Measurements from ENCODE around the gene PCDHAC2.

PCDHAC2 gene, protein sequence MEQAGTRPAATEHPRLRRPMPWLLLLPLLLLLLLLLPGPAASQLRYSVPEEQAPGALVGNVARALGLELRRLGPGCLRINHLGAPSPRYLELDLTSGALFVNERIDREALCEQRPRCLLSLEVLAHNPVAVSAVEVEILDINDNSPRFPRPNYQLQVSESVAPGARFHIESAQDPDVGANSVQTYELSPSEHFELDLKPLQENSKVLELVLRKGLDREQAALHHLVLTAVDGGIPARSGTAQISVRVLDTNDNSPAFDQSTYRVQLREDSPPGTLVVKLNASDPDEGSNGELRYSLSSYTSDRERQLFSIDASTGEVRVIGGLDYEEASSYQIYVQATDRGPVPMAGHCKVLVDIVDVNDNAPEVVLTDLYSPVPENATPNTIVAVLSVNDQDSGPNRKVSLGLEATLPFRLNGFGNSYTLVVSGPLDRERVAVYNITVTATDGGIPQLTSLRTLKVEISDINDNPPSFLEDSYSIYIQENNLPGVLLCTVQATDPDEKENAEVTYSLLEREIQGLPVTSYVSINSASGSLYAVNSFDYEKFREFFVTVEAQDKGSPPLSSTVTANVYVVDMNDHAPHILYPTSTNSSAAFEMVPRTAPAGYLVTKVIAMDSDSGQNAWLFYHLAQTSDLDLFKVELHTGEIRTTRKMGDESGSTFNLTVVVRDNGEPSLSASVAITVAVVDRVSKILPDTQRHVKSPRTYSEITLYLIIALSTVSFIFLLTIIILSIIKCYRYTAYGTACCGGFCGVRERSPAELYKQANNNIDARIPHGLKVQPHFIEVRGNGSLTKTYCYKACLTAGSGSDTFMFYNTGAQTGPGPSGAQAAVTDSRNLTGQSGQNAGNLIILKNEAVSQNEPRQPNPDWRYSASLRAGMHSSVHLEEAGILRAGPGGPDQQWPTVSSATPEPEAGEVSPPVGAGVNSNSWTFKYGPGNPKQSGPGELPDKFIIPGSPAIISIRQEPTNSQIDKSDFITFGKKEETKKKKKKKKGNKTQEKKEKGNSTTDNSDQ

DNA sequence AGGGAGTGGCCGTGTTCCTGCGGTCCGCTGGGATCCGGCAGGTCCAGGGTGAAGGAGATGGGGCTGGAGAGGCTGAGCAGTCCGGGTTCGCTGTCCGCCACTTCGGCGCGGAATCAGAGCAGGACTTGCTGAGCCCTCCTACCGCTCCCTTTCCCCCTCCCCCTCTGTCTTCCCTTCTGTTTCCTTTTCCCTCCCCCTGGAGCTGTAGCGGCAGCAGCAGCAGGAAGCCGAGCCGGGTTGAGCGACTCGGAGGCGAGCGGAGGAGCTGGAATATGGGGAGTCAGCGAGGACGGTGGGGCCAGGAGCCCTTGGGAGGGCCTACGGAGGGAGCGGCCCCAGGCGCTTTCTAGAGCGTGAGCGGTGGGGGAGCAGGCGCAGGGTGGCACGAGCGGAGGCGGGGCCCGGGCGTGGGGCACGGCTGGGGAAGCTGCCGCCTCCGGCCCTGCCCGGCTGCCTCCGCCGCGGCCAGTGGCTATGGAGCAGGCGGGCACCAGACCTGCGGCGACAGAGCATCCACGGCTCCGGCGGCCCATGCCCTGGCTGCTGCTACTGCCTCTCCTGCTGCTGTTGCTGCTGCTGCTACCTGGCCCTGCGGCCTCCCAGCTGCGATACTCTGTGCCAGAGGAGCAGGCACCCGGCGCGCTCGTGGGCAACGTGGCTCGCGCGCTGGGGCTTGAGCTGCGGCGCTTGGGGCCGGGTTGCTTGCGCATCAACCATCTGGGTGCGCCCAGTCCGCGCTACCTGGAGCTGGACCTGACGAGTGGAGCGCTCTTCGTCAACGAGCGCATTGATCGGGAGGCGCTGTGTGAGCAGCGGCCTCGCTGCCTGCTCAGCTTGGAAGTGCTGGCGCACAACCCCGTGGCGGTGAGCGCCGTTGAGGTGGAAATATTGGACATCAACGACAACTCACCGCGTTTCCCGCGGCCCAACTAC lies at the start of gene PCDHAC2:
PCDHAC2 (plus strand) TSS at position 184 of the 933 bp plus-strand sequence; CDS start at position 475, 291 bp downstream.
- DNase-seq (ENCODE audit: low read depth), result no peak

DNA sequence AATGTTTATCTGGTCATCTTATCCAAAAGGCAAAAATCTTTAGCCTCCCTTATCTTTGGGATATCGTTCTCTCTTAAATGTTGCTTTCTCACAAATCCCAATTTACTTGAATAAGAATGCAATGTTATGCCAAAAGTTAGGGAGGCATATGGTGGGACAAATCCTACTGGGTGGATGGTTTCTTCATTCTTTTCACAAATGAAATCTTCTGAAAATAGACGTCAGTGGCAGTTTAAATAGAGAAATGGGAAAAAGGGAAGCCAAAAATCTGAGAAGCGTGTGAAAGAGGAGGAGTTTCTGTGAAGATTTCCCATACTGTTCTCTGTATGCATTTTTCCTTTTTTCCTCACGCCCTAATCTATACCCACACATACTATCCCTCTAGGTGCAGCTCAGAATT lies 42.7 kb upstream of the PCDHAC2 start:
- DNase-seq (ENCODE audit: low read depth), result no peak

DNA sequence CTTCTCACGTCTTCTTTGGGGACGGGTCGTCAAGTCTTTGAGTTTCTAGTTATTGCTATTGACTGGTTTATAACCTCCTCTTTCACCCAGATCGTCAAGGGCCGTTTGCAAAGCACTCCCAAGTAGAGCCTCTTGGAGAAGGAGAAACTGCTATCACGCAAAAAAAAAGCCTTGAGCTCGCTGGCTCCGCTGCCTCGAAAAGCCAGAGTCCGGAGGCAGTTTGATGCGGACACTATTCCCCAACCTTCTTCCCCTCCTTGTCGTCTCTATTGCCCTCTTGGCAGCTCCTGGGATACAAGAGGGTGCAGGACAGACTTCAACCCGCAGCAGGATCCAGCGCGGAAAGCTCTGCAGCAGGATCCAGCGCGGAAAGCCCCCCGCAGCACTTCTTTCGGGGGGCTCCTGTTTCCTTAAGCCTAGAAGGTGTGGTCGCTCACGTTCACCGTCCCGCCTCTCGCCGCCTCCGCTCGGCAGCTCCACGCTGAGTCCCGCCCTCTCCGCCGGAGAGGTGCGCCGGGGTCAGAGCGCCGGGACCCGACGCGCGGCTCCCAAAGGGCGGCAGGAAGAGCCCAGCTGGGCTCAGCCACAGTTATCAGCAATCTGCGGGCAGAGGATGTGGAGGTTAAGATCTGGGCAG lies 40.4 kb upstream of the PCDHAC2 start, which contains the start of gene PCDHAC1:
PCDHAC1 (plus strand) TSS at position 494 of the 637 bp plus-strand sequence. CDS start 594 bp downstream, outside the sequence.
- DNase-seq (ENCODE audit: low read depth), result no peak

DNA sequence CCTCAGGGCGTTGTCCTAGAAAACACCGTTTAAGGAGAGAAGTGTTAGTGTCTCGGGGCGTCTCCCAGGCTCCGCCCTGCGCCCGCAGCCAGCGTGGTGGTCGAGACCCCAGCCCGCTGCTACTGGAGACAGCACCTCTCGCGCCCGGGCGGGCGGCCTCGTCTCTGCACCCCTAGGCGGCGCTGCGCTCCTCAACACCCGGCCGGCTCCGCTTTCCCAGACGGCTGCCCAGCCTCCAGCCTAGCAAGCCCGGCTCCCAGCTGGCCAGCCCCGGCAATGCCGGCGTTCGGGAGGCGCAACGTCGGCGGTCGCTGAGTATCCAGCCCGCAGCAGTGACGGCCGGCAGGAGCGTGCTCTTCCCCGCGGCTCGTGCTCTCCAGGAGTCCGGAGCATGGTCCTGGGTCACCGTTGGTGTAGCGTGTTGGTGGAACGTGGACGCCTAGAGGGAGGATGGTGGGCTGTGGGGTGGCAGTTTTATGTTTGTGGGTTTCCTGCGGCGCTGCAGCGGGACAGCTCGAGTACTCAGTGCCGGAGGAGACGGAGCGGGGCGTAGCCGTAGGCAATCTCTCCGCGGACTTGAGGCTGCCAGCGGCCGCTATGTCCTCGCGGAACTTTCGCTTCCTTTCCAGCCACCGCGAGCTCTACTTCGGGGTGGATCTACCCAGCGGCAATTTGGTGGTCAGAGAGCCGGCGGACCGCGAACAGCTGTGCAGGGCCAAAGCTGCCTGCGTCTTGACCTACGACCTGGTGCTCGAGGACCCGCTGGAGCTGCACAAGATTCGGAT lies 39.6 kb upstream of the PCDHAC2 start:
- DNase-seq (ENCODE audit: low read depth), result no peak

DNA sequence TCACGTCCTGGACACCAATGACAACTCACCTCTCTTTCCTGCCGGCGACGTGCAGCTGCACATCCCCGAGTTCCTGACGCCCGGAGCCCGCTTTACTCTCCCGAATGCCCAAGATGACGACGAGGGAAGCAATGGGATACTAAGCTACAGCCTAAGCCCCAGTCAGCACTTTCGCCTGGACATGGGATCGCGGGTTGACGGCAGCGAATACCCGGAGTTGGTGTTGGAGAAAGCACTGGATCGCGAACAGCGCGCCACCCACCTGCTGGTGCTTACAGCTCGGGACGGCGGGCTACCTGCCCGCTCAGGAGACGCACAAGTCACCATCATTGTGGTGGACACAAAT lies 39.1 kb upstream of the PCDHAC2 start:
- no peak for DNase-seq (ENCODE audit: low read depth)

DNA sequence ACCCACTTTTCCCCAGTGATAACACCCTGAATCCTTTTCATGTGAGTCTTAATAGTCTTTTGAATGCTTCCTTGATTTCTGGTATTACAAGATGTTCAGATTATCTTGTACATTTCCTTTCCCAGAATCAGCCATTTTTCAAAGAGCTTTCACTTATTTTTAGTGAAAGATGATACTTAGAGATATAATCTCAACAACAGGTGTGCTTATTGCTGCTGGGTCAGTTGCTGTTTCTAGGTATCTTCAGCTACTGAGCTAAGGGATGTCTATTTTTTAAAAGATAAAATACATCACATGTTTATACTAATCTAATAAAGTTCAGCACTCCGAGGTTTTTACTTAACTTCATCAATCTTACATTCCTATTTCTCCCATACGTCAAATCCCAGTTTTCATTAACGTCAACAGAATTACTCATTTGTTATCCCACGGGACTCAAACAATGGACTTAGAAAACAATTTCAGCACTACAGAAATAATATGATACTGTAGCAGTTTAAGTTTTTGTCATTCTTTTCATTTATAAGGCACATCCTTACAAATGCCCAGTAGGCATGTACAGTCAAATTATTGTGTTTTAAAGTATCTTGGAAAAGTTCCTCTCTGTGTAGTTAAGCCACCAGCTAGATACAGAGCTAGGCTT lies 31.2 kb upstream of the PCDHAC2 start:
- no peak for DNase-seq (ENCODE audit: low read depth)

DNA sequence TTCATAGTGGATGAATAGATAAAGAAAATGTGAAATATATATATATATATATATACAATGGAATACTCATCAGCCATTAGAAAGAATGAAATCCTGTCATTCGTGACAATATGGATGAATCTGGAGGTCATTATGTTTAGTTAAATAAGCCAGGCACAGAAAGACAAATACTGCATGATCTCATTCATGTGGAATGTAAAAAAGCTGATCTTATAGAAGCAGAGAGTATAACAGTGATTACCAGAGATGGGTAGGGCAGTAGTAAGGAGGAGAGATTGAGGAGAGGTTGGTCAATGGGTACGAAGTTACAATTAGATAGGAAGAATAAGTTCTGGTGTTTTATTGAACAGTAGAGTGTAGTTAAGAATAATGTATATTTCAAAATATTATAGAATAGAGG lies 19.7 kb upstream of the PCDHAC2 start:
- no peak for DNase-seq (ENCODE audit: low read depth)

DNA sequence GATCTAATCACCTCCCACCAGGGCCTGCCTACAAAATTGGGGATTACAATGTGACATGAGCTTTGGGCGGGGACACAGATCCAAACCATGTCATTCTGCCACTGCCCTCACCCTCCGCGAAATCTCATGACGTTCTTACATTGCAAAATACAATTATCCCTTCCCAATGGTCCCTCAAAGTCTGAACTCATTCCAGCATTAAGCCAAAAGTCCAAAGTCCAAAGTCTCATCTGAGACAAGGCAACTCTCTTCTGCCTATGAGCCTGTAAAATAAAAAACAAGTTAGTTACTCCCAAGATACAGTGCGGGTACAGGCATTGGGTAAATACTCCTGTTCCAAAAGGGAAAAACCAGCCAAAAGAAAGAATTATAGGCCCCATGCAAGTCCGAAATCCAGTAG lies 14.6 kb upstream of the PCDHAC2 start:
- DNase-seq (ENCODE audit: low read depth), result no peak

DNA sequence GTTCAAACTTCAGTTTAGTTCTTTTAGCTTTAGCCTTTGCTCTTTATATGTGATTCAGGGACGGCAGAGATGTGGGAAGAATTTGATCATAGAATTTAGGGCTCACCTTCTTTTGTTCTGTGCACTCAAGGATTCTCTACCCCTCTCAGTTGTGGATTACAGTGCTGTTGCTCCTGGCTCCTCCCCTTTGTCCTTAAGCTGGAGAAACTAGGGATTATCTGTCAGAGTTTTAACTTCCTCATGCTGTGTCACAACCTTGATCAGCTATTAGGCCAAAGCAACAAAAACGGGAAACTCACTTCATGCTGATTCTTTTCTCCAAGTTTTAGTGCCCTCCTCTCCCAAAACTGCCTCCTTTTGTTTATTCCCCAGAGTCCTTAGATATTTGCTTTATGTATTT lies 13.0 kb upstream of the PCDHAC2 start:
- DNase-seq (ENCODE audit: low read depth), result no peak

DNA sequence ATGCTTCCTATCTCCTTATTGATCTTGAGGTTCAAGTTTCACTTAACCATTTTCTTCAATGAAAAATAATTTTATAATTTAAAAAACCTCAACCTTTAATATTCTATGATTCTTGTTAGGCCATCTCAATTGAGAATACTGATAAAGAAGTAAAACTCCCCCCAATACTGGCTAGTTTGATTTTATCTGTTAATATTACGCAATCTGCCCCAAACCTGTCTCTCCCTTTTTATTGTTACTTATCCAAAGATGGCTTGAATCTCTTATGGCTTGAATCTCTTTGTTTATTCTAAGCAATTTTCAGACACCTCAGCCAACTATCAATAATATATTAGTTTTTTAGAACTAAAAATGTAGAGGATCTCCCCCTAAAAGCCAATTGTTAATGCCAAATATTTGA lies 4.1 kb upstream of the PCDHAC2 start:
- no peak for DNase-seq (ENCODE audit: low read depth)

DNA sequence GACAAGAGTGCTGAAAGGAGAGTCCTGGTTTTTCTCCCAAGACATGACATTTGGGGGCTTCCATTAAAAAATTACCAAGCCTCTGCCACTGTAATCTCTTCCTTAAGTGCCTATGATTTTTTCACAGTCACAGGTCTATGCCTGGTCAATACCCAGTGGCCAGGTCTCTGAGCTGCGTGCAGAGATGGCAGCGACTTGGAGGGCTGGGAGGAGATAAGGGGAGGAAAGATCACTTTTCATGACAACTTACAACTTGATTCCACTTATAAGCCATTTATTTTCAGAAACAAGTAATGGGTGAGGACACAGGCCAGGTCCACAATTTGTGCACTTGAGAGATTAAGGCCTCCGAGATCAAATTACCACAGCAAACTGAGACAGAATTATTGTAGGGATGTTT lies 1.9 kb upstream of the PCDHAC2 start:
- no peak for DNase-seq (ENCODE audit: low read depth)

DNA sequence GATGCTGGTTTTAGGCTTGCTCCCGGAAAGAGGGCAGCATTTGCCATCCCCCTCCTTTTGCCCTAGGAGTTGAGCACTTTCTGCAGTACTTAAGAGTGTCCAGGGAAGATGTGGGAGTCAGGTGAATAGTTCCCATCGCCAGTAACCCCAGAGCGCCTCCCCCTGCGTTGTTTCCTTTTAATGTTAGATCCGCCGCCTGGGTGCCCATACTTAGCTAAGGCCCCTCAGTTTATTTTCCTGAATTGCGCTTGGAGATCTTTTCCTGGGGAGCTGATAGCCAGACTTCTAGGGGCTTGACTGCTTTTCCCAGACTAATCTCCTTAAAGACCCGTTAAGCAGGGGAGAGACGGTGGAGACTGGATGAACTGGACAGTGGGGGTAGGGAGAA lies 377 bp upstream of the PCDHAC2 start:
- no peak for DNase-seq (ENCODE audit: low read depth)

DNA sequence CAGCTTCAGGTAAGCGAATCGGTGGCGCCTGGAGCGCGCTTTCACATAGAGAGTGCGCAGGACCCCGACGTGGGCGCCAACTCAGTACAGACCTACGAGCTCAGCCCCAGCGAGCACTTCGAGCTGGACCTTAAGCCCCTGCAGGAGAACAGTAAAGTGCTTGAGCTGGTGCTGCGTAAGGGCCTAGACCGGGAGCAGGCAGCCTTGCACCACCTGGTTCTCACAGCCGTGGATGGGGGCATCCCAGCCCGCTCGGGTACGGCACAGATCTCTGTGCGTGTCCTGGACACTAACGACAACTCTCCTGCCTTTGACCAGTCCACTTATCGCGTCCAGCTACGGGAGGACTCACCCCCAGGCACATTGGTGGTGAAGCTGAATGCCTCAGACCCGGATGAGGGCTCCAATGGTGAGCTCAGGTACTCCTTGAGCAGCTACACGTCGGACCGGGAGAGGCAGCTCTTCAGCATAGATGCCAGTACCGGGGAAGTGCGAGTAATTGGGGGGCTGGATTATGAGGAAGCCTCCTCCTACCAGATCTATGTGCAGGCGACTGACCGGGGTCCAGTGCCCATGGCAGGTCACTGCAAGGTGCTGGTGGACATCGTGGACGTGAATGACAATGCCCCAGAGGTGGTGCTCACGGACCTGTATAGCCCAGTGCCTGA lies 1.1 kb downstream of the PCDHAC2 start:
- DNase-seq (ENCODE audit: low read depth), result no peak

DNA sequence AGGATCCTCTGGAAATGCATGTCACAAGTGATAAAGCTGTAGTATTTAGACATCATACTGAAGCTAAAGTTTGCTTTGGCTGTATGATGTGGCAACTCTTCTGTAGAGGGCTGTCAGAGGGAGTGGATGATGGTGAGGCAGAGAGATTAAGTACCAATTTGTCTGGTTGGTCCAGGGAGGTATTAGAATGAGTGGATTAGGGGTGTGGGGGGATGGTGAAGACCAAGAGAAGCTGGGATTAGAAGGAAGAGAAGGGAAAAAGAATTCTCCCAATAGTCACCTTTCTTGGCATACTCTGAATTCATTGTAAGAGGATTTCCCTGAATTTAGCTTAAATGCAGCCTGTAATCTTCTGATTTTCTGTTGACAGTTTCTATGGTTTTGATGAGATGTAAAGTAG lies 3.6 kb downstream of the PCDHAC2 start:
- no peak for DNase-seq (ENCODE audit: low read depth)

DNA sequence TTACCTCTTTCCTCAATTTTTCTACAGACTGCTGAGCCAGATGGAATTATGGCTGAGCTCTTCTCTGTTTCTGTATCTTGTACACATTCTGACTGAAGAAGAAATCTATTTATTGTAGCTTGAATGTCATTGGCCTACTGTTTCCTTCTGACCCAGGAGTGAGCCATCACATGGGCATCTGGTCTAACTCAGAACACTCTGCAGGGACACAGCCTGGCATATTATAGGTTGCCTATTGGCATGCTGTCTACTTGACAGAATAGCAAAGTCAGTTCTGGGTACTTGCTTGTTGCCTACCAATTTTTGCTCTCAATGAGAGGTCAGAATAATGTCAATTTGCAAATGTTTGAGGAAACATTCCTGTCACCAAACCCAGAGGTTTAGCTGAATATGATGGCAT lies 7.3 kb downstream of the PCDHAC2 start:
- DNase-seq (ENCODE audit: low read depth), result no peak

DNA sequence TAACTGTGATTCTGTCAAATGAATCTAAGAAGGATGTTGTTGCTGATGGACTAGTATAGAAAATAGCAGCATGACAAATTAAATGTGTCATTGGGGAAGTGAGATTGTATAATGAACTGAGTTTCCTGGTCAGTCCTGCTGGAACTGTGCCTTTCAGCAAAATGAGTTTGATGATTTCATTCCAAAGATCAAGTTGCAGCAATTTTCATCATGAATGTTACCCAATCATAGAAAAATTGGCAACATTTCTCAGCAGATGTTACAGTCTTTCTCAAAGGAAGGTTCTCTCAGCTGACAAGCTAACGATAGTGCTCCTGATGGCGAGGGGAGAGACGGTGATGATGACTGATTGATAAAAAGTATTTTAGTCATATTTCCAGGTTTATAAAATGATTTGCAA lies 10.7 kb downstream of the PCDHAC2 start:
- DNase-seq (ENCODE audit: low read depth), result no peak

DNA sequence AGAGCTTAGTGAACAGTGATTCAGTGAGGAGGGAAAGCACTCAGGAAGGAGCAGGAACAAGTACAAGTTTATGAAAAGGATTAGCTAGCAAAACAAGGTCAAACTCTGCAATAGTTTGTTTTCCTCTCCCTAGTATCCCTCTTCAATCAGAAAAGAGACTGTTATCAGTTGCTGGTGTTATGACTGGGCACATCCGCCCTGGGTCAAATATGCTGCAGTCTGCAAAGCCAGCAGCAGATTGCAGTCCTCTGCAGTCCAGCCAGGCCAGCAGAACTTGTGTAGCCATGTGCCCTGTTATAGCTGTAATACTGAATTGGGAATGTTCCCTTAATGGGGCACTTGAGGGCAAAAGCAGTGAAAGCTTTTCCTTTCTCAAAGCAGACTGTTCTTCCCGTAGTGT lies 12.0 kb downstream of the PCDHAC2 start:
- DNase-seq (ENCODE audit: low read depth), result no peak

DNA sequence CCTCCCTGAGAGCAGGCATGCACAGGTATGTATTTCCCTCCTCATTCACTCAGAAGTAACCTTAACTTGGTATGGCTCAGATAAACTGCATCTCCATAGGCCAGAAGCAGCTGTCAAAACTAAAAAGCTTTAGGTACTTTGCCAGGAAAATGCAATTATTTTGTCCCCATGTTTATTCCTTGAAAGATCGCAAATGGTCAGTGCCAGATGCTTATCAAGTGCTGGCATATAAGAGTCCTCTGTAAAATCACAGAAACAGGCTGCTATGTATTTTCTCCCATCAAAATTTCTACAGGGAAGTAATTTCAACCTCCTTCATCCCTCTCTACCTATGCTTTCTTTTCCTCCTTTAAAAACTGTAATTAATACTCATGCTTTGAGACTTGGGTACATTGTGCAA lies 12.7 kb downstream of the PCDHAC2 start:
- DNase-seq (ENCODE audit: low read depth), result no peak

DNA sequence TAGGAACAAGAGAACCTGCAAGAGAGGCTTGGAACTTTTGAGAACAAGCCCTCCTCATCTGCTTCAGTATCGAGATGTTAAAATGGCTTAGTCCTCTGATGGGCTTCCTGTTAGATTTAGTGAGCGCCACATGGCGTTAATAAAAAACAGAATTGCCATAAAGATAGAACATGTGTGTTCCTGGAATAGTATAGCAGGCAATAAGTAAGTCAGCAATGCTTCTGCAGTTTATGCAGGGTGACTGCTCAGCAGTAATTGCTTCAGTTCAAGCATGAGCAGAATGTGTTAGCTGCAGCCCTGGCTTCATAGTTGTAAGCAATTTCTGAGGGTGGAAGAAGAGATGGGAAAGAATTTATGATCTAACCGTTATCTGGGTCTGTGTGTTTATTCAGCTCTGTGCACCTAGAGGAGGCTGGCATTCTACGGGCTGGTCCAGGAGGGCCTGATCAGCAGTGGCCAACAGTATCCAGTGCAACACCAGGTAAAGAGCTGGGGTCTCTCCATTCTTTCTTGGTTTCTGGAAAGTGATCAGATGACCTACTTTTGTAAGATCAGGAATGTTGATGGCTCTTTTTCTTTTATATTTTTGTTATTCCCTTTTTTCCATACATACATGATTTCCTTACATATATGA lies 15.9 kb downstream of the PCDHAC2 start:
- no peak for DNase-seq (ENCODE audit: low read depth)

Measured in activated T-cell treated with anti-CD3 and anti-CD28 coated beads for 24 hours (primary cell).